EL (cell line): ENCODE measurements around the gene ZNF14.
"Not testable (repeated sequence)": the region's sequence is repeated elsewhere in the genome, so short reads cannot be mapped to it uniquely, and the experiment has no call there.

ENCODE experiments used
- DNase-seq: peaks from one replicate; pipeline ENCODE4 v3.0.0-alpha.2; 2016

ZNF14 gene

DNA sequence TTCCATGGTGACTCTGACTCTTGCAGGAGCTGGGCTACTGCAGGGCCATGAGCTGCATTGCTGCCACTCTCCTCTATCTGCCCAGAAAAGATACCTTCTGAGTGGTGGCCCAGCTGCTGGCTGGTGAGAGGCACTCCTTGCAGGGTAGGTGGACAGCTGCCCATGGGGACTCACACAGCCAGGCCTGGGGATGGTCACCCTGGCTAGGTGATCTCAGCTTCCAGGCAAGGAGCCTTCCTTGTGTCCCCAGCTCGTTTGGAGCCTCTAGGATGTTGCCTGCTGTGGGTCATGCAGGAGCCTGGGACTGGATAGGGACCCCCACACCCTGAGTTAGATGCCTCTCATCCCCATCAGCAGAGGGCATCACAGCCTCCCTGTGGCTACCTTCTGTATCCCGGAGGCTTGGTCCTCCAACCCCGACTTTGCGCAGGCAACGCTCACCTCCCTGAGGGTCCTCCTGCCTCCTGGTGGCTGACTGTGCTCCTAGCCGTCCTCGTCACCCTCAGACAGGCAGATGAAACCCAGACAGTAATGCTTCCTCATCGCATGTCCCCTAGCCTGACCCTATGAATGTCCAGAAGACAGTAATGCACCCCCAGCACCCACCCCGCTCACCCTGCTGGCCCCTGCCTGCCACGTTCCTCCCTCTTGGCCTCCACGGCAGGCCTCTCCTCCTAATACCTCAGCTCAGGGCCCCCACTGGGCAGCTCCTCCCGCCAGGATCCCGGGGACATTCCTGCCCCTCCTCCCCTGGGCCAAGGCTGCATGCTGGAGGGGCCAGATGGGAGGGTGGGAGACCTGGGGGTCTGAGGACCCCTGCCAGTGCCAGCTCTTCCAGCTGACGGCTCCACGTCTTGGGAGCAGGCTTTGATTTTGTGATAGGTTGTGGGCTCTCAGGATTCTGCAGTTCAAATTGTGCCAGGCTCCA, 13.6 kb upstream of the ZNF14 start:
- DNase-seq, result no peak

DNA sequence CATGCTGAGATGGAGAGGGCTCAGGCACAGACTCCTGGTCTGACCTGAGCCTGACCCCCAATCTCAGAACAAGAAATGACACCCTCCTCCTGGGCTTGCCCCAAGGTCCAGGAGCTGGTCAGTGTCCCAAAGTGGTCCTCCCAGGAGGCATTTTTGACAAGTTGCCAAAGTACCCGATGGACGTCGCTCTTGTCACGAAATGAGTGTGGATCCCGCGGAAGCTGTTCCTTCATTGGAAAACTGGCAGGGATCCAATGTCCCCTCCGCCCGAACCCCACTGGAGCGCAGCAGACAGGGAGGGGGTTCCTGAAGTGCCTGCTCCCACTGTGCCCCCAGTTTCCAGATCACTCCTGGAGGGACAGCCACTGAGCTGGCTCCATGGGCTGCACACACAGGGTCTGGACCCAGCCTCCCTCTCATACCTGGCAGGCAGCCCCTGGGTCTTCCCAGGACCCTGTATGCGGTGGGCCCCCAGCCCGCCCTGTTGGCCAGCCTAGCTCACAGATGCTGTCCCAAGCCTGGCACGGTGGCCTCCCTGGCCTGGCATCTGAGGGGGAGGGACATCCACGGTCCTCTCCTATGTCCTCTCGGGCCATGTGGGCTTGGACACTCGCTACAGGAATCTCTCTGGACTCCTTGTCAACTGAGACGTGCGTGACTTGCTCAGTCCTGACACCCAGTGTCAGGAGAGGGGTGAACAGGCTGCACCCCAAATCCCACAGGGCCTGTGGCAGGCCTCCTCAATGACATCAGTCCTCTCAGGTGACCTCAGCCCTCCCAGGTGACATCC, 12.8 kb upstream of the ZNF14 start:
- DNase-seq, result no peak

DNA sequence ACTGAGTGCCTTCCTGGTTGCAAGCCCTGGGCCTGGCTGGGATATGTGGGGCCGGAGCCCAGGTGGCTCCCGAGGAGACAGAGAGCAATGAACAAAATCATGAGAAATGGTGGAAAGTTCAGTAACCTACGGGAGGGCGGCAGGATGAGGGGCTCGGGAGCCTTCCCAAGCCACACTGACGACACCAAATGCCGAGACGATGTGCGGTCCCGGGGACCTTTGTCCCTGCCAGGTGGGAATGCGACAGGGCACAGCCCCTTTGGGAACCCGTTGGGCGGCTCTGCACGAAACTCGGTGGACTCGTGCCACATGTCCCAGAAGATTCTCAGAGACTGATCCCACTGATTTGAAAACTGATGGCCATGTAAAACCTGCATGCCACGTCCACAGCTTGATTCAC, 11.7 kb upstream of the ZNF14 start:
- DNase-seq, result no peak

DNA sequence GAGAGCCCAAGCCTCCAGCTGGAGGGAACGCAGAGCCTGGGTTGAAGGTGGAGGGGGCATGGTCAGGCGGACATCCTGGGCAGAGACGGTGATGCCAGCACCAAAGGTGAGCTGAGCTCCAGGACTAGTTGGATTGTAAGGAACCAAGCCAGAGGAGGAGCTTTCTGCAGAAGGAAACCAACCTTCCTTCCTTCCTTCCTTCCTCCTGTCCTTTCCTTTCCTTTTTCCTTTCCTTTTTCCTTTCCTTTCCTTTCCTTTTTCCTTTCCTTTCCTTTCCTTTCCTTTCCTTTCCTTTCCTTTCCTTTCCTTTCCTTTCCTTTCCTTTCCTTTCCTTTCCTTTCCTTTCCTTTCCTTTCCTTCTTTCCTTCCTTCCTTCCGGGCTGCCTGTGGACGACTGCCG, 11.0 kb upstream of the ZNF14 start:
- not testable (repeated sequence) for DNase-seq

DNA sequence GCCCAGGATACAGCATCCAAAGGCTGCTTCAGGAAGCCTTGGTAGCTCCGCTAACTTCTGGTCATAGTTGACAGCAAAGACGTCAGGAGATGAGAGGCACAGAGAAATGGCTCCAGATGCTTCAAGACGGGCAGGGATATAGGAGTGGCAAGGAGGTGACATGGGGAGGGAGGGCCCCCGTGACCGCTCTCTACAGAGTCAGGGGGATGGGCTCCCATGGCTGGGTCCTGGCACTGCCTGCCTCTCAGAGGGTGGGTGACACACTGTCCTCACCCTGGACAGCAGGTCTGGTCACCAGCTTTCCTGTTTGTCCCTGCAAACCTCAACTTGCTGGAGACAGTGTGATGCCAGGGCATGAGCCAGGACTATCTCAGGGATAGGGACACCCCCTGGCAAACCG, 10.3 kb upstream of the ZNF14 start:
- no peak for DNase-seq

DNA sequence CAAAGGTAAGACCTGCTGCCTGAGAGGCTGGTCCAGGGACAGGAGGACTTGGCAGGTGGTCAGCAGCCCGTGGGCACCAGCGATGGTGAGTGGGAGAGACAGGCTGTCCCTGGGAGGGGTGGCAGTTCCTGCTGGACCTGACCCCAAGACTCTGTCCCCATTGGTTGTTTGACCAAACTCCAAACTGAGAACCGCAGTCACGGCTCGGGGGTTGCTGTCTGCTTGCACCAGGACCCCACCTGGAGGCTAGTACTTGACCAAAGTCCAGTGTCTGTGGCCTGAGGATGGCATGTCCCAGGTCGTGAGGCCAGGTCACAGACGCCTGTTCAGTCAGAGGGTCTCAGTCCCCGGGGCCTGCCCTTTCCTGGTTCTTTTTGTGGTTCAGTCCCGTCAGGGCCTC, 9.9 kb upstream of the ZNF14 start:
- no peak for DNase-seq

DNA sequence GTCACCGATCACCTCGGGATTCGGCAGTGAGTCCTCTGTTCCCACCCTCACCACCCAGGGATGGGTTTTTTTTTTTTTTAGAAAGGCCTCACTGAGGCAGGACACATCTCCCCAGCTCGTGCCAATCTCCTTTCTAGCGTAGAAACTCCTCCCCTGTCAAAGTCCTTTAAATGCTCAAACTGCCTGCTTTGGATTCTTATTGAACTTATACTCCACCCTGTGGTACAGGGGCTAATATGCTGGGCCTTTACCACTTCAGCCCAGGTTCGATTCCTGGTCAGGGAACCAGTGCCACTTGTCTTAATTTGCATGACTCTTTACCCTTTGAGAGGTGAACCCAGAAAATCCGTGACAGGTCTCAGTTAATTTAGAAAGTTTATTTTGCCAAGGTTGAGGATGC, 8.3 kb upstream of the ZNF14 start:
- no peak for DNase-seq

DNA sequence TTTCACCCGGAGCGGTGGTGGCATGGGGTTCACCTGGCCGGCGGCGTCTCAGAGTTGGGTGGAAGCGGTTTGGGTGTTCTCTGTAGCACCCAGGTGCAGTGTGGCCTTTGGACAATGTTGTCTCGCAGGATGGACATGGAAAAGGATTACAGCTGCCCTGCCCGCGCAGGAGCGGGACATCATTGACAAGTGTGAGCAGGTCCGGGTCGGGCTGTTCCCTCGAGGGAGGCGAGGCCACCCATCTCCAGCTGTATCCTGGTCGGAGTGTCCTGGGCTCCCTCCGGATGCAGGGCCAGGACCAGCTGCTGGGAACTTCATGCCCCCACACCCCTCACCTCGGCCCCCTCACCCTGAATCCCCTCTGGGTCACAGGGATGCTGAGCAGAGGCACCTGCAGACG, 7.8 kb upstream of the ZNF14 start:
- DNase-seq, result no peak

DNA sequence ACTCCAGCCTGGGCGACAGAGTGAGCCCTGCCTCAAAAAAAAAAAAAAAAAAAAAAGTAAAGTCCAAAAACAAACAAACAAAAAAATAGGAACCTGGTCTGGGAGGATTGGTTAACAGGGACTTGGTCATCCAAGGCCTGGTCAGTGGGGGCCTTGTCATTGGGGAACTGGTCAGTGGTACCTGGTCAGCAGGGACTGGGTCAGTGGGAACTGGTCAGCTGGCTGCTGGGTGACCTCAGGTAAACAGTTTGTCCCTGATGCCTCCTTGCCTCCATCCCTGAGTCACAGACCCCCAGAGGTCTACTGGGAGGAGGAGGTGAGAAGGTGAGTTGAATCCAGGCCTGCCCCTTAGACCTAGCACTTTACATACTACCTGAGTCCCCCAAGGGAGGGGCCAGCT, 5.7 kb upstream of the ZNF14 start:
- DNase-seq, result no peak

DNA sequence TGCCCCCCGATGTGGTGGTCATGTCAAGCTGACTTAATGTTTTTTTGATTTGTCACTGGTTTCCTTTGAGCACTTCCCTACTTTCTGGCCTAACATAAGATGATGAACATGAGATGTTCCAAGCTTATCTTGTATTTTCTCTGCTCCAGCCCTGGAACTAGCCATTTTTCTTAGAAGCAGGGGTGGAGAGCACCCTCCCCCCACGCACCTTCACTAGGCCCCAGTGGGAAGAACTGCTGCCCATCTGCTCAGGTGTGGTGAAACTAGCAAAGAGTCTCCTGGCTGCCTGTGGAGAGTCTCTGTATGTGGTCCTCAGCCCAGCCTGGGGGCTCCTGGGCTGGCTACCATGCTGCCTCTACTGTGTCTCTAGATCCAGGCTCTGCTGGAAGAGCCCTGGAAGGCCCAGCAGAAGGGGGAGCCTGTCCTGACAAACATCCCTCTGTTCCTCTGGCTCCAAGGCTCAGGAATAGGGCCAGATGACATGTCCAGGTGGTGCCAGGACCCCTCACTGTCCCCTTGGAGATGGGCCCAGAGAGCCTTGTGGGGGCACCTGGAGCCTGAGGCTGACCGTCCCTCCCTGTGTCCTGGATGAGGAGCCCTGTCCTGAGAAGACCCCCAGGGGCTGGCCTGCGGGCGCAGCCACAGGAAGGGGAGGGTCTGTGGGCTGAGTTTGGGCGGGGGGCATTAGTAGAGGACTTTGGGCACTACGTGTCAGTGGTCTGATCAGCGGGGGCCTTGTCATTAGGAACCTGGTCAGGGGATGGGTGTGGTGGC, 4.8 kb upstream of the ZNF14 start:
- DNase-seq, result no peak

DNA sequence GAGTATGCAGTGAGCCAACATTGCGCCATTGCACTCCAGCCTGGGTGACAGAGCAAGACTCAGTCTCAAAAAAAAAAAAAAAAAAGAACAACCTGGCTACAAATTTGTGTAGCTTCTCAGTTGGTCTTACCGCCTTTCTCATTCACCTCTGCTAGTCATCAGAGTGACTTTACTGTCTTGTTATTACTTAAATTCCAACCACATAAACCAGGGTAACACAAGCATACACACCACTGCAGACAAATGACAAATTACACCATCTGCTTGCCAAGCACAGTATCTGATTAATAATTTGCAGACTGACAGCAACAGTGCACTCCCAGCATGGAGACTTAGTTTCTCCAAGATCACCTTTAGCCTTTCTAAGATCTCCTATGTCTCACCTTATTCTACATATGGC, 11.0 kb downstream of the ZNF14 start:
- no peak for DNase-seq

DNA sequence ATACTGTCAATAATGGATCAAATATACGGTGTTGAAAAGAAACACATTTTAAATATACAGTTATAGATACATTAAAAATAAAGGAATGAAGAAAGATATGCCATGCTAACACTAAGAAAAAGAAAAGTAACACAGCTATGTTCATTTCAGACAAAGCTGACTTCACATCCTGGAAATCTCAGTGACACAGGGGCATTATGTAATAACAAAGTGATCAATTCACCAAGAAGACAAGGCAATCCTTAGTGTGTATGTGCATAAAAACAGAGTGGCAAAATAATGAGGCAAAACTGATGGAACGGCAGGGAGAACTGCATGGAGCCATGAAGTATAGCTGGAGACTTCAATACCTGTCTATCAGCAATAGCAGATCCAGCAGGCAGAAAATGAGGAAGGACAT, 13.1 kb downstream of the ZNF14 start:
- DNase-seq, result no peak

DNA sequence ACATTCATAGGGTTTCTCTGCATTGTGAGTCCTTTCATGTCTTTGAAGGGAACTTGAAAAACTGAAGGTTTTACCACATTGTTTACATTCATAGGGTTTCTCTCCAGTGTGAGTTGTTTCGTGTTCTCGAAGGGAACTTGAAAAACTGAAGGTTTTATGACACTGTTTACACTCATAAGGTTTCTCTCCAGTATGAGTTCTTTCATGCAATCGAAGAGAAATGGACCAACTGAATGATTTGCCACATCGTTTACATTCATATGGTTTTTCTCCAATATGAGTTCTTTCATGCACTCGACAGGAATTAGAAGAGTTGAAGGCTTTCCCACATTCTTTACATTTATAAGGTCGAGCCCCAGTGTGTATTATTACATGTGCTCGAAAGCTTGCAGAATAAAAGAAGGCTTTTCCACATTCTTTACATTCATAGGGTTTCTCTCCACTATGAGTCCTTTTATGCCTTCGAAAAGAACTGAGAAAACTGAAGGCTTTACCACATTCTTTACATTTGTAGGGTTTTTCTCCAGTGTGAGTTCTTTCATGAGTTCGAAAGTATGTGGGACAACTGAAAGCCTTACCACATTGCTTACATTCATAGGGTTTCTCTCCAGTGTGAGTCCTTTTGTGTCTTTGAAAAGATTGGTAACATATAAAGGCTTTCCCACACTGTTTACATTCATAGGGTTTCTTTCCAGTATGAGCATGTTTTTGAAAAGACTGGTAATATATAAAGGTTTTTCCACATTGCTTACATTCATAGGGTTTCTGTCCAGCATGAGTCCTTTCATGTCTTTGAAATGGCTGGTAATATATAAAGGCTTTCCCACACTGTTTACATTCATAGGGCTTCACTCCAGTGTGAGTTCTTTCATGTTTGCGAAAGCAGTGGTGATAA, 20.7 kb downstream of the ZNF14 start:
- no peak for DNase-seq

DNA sequence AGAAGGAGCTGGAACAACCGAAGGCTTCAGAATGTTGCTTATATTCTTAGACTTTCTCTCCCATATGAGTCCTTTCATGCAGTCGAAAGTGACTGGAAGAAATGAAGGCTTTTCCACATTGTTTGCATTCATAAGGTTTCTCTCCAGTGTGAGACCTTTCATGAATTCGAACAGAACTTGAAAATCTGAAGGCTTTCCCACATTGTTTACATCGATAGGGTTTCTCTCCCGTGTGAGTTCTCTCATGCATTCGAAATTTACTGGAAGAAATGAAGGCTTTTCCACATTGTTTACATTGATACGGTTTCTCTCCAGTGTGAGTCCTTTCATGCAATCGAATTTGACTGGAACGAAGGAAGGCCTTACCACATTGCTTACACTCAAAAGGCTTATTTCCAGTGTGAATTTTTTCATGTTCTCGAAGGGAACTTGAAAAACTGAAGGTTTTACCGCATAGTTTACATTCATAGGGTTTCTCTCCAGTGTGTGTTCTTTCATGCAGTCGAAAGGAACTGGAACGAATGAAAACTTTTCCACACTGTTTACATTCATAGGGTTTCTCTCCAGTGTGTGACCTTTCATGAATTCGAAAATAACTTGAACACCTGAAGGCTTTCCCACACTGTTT, 21.5 kb downstream of the ZNF14 start:
- DNase-seq, result no peak

DNA sequence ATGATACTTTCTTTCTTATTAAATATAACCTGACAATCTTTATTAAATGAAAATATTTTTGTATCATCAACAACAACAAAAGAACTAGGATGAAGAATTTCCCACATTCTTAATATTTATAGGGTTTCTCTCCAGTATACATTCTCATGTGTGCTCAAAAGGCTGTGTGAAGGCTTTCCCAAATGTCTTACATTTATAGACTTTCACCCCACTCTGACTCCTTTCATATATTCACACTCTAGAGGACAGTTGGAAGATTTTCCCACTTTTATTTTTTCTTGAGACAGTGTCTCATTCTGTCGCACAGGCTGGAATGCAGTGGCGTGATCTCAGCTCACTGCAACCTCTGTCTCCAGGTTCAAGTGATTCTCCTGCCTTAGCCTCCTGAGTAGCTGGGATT, 22.4 kb downstream of the ZNF14 start:
- DNase-seq, result no peak

DNA sequence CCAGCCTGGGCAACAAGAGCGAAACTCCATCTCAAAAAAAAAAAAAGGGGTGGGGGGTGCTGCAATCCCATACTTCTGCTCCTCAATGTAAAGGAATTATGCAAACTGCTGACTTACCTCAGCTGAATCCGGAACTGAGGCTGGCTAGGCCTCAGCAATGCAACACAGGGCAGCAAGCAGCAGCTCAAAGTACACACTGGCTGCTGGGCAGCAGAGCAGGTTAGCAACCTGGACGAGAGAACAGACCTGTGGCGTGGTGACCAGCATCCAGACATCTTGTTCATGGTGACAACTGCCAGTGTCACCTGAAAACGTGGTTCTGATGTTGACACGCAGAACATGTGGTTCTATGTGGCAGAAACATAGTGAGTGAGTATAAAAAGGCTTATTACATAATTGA, 28.1 kb downstream of the ZNF14 start:
- no peak for DNase-seq

DNA sequence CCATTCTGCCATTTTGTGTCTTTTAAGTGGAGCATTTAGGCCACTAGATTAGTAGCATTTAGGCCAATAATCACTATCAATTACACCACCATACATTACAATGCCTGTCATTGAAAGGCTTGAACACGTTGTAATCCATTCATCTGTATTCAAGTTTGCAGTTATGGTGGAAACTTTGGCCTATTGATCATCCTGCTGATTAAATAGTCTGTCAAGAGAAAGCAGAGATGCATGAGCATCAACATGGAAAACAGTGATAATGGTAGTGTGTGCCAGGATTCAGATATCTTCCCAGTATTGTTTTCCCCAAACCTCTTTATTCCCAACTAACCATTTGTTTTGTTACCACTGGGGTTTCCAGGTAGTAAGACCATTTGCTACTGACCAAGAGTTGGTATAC, 32.4 kb downstream of the ZNF14 start:
- not testable (repeated sequence) for DNase-seq

DNA sequence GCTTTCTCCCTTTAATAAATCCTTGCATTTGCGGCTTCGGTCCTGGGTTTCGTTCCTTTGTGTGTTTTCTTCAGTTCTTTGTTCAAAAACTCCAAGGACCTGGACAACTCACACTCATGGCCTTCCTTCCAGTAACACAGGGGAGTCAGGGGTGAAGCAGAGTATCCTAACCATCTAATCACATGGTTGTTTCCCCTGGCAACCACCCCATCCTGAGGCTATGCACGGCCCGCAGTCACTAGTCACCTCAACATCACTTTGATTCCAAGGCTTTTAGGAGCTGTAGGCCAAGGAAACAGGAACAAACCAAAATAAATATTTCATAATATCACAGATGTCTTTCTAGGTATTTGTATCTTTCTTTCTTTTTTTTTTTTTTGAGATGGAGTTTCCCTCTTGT, 35.3 kb downstream of the ZNF14 start:
- DNase-seq, result no peak

DNA sequence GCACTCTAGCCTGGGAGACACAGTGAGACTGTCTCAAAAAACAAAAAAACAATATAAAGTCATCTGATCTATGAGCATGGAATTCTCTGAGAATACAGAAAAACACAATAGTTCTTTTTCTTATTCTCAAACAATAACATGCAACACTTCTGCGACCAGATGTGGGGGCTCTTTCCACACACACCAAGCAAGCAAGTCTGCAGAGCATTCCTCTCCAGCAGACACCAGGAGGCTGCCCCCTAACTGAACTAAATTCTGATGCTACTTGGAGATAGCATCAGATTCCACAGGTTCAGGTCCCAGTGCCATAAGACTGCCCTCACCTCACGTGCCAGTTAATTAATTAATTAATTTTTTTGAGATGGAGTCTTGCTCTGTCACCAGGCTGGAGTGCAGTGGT, 36.5 kb downstream of the ZNF14 start:
- no peak for DNase-seq

DNA sequence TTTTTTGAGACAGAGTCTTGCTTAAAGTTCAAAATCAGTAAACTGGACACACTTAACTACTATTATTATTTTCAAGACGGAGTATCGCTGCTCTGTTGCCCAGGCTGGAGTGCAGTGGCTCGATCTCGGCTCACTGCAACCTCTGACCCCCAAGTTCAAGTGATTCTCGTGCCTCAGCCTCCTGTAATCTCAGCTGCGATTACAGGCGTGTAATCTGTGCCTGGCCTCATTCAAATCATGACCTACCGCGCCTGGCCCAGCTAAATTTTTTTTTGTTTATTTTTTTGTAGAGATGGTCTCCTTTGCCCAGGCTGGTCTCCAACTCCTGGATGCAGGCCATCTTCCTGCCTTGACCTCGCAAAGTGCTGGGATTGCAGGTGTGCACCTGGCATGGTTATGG, 41.2 kb downstream of the ZNF14 start:
- DNase-seq, result no peak

DNA sequence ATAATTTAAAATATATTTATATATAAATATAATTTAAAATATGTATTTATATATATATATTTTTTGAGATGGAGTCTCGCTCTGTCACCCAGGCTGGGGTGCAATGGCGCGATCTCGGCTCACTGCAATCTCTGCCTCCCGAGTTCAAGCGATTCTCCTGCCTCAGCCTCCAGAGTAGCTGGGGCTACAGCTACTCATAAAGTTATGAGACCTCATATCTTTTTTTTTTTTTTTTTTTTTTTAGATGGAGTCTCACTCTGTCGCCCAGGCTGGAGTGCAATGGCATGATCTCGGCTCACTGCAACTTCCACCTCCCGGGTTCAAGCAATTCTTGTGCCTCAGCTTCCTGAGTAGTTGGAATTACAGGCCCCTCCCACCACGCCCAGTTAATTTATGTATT, 43.9 kb downstream of the ZNF14 start:
- DNase-seq, result not testable (repeated sequence)

DNA sequence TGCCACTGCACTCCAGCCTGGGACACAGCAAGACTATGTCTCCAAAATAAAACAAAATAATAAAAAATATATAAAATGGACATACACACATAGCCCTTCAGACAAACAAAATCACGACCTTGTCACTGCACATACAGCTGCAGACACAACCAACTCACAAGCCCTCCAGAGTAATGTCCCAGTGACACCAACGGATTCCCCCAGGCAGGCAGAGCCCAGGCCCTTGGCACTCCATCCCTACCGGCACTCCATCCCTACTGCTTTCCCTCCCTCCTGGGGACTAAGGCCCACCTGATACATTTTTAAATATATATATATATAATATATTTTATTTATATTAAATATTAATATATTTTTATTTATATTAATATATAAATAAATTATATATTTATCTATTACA, 45.8 kb downstream of the ZNF14 start:
- no peak for DNase-seq
